Breast epithelium (tissue), 3 donors: ENCODE results near the gene CD209.

Source experiments
- CTCF ChIP-seq, 3 donors: fragments of 450-650 bp; IDR thresholded peaks; one replicate each; pipeline ENCODE4 v1.5.1; 2016 to 2017; ENCODE audit warnings: antibody characterized with exemption in 3 of 3, mild to moderate bottlenecking in 3 of 3, moderate library complexity in 3 of 3
- POLR2A ChIP-seq: fragments of 450-650 bp; IDR thresholded peaks from one replicate; pipeline ENCODE4 v1.6.1; 2016; ENCODE audit warnings: antibody characterized with exemption, mild to moderate bottlenecking, moderate library complexity
- POLR2AphosphoS5 ChIP-seq, 3 donors: sonication (generic); formaldehyde crosslinking; IDR thresholded peaks; one replicate each; pipeline ENCODE4 v1.6.1; 2017; ENCODE audit warnings: antibody characterized with exemption in 3 of 3

- no peak for TF ChIP-seq POLR2A
- TF ChIP-seq CTCF (IDR thresholded peaks at IDR 0.05): no peak
- no peak for TF ChIP-seq POLR2AphosphoS5 (IDR thresholded peaks at IDR 0.05)
Observed at GRCh38 chr19:7790416-7790815, 43.1 kb upstream of the CD209 start.
